HG03095 (cell line): ENCODE results near the gene FAM193B.

Experiments
- ATAC-seq: cut with Tn5 transposase; IDR thresholded peaks from one replicate; pipeline ENCODE4 v1.9.1; 2021; ENCODE audit warnings: moderate library complexity; ENCODE audit not compliant: unreplicated experiment

Gene FAM193B

DNA sequence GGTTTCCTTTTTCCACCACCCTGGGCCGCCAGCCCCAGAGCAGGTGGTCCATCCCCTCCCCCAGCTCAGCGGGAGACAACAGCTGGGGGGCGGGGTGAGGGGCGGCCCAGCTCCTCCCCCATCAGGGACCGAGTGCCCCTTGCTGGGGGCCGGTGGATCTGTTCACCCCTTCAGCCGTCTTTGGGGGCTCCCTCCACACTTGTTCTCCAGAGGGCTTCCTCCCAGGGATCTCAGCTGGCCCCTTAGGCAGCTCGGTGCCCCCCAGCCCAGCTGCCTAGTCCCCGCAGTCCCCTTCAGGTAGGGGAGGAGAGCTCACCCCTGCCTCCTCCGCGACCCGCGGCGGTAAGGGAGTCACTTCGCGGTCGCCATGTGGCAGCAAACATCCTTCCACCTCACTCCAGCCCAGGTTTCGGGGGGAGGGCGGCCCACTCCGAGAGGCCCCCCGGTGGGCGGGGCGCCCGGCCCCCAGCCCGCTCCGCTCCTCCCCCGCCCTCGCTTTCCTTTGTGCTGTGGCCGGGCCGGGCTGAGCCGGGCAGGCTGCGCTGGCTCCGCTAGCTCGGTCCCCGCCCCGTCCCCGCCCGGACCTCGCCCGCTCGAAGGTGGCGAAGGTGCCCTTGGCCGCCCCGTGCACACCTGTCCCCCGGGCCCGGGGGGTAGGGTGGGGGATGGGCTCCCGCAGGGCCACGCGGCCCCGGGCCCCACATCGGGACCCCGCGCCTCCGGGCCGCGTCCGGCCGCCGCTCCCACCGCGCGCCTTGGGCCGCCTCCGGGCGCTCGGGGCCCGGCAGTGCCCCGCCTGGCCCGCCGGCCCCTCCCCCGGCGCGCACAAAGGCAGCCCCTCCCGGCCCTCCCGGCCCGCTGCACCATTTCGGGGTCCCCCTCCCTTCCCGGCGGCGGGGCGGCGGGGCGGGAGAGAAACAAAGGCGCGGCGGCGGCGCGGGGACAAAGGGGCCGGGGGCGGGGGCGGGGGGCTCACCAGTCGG is 81.6 kb downstream of the FAM193B start:
- no peak for ATAC-seq

- ATAC-seq = no peak
Measured at GRCh38 chr5:177471610-177472356, 82.6 kb downstream of the FAM193B start.

DNA sequence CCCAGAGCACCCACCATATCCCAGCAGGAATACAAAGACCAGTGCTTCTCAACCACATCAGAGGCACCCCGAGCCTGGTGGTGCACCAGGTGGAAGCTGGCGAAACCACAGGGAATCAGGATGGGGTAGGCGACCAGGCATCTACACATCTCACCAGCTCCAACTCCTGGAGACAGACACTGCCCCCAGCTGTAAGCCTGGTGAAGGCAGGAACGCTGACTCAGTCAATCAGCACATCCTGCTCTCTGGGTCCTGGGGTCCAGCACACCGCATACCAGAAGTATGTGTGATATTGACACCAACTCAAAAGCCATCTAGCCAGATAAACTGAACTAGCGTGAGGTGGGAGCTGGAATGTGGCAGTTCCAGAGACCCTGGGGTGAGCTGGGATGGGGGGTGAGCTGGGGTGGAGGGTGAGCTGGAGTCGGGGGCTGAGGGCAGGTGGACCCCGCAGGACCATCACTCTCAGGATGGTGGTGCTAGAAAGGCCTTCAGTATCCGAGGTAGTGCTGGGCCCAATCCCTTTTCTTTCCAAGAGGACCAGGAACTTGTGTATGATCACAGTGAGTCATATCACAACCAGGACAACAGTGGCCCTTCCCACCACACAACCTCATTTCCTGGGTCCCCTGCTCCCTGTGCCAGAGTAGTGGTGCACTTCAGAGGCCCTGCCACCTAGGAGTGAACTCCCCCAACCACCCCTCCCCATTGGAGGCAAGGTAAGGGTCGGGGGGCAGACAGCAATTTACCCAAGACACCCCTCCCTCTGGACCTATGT is 83.4 kb downstream of the FAM193B start:
- no peak for ATAC-seq
